GM21723 (cell line): Measurements from ENCODE around the gene BARX2.
"Not testable (repeated sequence)": the region's sequence is repeated elsewhere in the genome, so short reads cannot be mapped to it uniquely, and the experiment has no call there.

Experiments used
- ATAC-seq: cut with Tn5 transposase; IDR thresholded peaks from one replicate; pipeline ENCODE4 v1.9.1; 2021; ENCODE audit warnings: mild to moderate bottlenecking, moderate library complexity; ENCODE audit not compliant: unreplicated experiment

BARX2 gene, protein sequence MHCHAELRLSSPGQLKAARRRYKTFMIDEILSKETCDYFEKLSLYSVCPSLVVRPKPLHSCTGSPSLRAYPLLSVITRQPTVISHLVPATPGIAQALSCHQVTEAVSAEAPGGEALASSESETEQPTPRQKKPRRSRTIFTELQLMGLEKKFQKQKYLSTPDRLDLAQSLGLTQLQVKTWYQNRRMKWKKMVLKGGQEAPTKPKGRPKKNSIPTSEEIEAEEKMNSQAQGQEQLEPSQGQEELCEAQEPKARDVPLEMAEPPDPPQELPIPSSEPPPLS

DNA sequence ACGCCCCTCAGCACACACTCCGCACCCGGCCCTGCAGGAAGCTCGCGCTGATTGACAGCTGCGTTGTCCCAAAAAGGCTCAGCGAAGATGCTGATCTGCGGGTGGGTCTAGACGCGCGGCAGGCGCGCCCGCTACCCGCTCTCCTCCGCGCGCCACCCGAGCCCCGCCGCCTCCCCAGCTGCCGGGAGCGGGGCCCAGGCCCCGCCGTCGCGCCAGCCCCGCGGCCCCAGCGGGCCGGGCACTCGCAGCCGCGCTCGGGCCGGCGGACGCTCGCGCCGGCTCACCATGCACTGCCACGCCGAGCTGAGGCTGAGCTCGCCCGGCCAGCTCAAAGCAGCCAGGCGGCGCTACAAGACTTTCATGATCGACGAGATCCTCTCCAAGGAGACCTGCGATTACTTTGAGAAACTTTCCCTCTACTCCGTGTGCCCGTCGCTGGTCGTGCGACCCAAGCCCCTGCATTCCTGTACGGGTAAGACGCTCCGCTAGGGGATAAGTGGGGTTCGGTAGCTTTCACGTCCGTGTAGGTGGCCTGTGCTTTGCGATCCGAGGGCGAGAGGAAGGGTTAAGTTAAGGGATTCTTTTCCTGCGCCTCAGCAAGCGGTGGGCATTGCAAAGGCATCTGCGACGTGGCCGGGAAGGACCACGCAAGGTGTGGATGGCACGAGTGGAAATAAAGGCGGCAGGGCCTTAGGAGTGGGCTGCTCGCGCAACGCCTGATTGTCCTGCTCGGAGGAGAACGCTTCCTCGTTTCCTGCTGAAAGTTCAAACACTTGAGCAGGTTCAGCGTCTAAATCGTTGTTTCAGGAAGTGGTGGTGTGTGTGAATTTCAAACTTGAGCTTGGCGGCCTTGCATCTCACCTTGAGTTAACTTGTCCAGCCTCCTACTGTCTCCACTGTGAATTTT, at the start of gene BARX2:
BARX2 (plus strand) TSS at position 98 of the 907 bp plus-strand sequence; CDS start at position 286, 188 bp downstream.
- ATAC-seq = no peak

DNA sequence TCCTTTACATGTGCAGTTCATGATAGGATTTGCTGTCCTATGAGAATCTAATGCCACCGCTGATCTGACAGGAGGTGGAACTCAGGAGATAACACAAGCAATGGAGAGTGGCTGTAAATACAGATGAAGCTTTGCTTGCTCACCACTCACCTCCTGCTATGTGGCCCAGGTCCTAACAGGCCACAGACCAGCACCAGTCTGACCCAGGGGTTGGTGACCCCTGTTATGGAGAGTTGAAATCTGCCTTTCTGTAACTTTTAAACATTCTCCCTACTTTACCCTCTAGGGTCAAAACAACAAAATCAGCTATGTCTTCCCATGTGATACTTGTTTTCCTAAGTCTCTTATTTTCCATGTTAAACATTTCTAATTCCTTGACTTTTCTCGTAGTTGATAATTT, 48.7 kb upstream of the BARX2 start:
- ATAC-seq = no peak

DNA sequence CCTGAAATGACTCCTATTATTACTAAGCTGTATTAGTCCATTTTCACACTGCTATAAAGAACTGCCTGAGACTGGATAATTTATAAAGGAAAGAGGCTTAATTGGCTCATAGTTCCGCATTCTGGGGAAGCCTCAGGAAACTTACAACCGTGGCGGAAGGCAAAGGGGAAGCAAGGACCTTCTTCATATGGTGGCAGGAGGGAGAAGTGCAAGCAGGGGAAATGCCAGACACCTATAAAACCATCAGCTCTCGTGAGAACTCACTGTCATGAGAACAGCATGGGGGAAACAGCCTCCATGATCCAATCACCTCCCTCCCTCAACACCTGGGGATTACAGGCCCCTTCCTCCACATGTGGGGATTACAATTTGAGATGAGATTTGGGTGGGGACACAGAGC, 47.9 kb upstream of the BARX2 start:
- not testable (repeated sequence) for ATAC-seq

DNA sequence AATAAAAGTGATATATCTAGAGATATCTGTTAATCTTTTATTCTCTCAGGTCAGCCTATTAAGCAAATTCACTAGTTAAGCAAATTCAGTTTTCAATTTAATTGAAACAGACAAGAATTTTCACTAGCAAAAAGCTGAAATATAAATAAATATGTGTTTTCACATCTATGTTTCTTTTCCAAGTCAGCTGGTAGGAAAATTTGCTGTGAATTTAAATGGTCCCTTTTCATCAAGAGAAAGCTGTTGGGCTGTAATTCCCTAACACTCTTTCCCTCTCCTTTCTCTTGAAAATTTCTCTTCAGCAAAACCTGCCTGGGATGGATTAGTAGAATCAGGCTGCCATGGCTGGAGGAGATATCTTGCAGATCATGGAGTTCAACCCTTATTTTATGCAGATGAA, 46.9 kb upstream of the BARX2 start:
- no peak for ATAC-seq

DNA sequence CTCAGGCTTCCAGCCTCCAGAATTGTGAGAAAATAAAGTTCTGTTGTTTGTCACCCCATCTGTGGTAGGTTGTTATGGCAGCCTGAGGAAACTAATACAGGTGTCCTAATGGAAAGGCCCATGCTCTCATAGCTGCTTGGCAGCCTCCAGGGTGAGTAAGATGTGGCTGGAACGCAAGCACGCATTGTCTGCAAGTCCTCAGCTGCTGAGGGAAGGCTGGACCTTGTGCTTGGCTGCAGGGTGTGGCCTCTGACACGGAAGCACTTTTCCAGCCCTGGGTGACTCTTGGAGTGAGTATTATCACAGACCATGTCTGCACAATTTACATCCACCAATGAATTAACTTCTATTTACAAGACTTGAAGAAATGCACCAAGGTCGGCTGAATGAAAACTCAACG, 44.4 kb upstream of the BARX2 start:
- no peak for ATAC-seq

DNA sequence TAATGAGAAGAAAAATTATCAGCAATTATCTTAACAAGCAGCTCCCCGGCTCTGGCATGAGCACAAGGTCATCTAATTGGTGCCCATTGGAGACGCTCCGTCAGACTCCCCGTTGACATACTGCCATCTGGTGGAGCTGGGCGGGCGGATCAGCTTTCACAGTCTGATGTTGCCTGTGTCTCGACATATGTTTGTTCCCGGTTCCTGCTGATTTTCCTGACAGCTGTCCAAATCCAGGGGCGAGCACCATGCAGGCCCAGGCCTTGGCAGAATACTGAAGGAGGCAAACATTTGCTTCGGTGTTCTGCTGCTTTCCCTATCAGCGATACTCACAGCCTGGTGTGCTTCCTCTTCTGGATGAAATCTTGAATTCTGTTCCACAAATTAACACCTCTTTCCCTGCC, 43.8 kb upstream of the BARX2 start:
- peak; percentile 89 for ATAC-seq

DNA sequence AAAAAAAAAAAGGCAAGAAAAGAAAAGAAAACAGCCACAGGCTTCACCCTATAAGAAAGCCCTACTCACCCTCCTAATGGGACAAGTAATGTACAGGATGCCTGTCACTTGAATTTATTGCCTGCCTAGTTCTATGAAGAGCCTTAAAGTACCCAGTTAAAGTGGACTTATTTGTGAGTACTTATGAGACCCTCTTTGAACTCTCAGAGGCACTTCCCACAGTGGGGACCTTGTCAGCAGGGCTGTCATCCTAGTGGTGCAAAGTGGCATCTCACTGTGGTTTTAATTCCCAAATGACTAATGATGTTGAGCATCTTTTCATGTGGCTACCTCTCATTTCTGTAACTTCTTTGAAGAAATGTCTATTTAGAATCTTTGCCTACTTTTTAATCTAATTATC, 41.8 kb upstream of the BARX2 start:
- no peak for ATAC-seq

DNA sequence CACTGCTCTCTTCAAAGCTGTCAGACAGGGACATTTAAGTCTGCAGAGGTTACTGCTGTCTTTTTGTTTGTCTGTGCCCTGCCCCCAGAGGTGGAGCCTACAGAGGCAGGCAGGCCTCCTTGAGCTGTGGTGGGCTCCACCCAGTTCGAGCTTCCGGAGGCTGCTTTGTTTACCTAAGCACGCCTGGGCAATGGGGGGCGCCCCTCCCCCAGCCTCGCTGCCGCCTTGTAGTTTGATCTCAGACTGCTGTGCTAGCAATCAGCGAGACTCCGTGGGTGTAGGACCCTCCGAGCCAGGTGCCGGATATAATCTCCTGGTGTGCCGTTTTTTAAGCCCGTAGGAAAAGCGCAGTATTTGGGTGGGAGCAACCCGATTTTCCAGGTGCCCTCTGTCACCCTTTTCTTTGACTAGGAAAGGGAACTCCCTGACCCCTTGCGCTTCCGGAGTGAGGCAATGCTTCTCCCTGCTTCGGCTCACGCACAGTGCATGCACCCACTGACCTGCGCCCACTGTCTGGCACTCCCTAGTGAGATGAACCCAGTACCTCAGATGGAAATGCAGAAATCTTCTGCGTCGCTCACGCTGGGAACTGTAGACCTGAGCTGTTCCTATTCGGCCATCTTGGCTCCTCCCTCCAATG, 31.2 kb upstream of the BARX2 start:
- not testable (repeated sequence) for ATAC-seq

DNA sequence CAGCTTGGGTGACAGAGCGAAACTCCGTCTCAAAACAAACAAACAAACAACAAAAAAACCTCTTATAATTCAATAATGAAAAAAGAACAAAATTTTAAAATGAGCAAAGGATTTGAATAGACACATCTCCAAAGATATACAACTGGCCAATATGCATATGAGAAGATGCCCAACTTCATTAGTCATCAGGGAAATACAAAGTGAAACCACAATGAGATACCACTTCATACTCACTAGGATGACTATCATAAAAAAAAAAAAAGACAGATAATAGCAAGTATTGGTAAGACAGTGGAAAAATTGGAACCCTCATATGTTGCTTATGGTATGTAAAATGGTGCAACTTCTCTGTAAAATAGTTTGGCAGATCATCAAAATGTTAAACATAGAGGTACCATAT, 28.7 kb upstream of the BARX2 start:
- no peak for ATAC-seq

DNA sequence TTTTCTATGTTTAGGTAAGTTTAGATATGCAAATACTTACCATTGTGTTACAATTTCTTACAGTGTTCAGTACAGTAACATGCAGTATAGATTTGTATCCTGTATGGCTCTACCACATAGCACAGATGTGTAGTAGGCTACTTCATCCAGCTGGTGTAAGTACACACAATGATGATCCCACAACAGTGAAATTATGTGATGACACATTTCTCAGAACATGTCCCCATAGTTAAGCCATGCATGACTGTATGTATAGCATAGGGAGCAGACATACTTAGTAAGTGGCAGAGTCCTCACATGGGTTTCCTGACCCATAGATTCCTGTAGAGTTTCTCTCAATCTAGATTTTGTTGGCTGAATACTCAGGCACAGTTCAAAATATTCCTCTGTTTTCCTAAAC, 26.8 kb upstream of the BARX2 start:
- ATAC-seq = no peak

DNA sequence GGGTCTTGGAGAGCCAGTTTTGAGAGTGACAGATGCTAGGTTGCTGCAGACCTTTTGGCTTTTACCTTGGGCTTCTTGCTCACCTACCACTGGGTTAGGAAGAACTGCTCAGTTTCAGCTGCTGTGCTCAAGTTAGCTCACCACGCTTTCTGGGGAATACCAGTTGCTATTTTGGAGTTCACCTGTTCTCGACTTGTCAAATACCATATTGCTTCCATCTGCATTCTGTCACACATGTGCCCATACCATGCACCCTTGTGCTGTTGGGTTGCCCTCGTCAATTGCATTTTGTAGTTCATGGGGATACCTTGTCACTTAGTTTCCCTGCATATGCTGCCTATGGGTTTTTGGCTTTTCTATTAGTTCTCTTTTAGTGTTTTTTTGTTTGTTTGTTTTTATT, 23.0 kb upstream of the BARX2 start:
- no peak for ATAC-seq

DNA sequence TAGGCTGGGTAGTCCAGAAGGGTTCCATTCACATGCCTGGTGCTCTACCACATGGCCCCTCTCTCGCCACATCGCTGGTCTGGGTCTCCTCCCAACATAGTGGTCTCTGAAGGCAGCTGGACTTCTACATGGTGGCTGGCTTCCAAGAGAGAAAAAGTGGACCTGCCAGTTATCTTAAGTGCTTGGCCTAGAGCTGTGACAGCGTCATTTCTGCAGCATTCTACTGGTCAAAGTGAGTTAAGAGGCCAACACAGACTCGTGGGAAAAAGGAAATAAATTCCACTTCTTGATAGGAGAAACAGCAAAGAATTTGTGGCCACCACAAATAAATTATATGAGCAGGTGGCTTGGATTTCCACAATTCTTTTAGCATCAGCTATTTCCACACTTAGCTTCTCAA, 21.0 kb upstream of the BARX2 start:
- no peak for ATAC-seq

DNA sequence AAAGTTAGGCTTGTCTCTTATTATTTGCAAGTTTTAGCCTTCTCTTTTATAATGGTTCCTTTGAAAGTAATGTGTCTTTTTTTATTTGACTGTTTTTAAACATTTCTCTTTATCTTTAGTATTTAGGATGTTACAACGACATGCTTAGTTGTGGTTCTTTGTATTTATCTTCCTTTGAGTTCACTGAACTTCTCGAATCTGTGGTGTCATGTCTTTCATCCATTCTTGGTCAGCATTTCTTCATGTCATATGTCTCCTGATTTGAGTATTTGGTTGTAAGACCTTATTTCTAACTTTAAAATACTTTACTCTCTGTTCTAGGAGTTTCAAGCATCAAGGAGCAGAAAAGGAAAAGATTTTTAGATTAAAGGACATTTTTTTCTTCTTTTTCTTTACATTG, 15.9 kb upstream of the BARX2 start:
- no peak for ATAC-seq

DNA sequence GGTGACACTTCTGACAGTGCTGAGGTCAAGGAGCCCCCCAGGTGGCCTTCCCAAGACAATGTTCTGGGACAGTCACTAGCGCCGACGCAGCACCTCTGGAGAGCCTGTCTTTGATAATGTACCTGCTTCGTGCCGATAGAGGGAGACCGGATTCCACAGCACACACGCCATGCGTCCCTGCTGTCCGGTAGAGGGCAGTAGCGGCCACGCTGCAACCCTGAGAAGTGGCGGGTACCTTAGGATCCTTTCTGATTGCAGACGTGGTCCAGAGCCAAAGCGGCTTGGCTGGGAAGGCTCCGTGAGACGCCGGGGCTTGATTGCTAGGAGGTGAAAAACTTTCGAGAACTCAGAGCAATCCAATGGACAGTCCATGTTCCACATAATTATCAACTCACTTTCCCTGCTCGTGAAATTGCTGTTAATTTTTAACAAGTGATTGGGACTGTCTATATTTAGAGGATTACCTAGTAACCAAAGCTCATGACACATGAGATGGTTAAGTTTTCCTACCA, 11.4 kb upstream of the BARX2 start:
- peak; percentile 100 for ATAC-seq

DNA sequence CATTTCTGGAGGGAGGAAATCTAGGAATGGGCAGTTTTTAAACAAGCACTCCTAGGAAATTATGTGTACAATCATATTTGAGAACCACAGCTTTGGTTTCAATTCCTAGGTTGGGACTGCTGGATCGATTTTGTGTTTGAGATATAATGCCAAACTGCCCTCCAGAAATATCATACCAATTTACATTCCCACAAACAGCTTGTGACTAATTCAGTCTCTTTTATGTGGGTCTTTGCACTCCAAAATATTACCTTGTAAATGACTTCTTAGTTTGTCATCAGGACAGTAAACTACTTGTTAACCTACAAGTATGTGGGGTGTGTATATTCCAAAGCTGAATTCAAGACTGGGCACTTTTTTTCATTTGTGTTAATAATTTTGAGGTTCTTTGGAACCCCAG, 9.8 kb upstream of the BARX2 start:
- no peak for ATAC-seq

DNA sequence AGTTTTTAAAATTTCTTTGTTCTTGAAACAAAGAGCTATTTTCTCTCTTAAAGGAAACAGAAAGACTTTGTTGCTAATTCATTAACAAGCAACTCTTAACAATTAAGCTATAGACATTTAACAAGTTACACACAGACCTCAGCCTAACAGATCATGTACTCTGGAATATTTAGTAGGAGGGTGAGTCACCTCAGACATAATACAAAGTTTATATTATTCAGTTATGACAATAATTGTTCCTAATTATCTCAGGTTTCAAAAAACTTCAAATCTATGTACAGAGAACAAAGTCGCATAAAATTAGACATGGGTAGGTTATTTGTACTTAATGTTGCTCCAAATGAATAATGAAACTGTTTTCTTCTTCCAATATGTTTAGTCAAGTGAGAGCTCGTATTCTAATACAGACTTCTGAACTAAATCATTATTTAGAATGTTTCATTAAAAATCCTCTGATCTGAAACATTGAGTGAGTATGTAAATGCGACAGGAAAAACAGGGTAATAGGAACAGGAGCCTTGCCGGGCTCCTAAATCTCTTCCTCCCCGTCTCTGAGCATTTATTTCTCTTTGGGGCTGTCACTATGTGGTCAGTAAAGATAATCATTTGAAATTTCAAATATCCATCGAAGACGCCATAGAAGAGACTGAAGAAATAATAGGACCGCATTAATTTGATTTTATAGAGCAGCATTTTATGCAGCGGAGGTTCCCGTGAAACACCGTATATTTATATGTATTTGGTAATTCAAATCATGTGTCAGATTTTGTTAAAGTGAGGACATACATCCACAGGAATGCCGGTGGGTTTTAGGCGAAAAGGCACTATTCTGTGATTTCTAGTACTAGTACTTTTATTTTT, 8.7 kb upstream of the BARX2 start:
- ATAC-seq = no peak

DNA sequence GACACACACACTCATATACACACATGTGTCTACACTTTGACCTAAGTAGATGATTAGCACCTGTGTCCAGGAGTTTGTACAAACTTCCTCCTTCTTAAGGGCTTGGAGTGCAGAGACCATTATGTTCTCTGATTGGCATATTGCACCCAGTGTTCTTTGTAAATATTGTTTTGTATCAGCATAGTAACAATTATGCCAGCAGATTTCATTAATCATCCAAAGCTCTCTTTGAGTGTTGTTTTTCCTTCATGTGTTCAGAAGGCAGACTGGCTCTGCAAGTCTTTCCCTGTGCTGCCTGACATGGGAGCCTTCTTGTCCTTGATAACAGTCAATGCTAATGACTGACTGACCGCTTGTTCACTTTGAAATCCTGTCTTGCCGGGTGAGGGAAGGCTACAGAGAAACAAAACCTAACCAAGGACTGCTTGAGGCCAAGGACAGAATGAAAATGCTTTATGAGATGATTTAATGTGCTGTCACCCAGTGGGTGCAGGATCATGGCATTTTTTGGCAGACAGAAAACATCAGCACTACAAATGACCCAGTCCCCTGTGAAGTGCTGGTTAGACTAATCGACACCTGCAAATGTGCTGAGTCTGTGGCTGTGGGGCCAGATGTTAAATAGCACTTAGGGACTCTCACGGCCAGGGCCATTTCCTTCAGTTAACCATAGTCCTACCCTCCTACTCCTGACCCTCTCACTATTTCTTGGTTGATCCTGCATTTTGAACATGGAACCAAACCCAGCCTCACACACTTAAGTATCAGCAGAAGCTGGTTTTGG, 6.6 kb upstream of the BARX2 start:
- ATAC-seq = no peak

DNA sequence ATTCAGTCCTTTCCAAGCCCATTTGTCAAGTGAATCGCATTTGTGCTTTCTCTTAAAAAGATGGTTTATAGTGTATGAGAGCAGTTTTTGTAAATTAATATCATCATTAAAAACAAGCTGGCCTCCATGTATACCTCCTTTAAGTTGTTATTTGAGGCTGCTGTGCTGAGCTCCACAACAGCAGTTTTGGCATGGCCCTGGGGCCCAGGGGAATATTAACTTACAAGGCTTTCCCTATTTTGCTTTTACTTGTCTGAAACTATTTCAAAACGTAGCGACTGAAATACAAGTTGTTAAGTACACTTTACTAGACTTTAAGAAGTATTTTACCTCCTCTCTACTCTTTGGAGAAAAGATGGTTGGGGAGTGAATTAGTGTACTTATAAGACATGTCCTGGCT, 4.9 kb upstream of the BARX2 start:
- ATAC-seq = no peak

DNA sequence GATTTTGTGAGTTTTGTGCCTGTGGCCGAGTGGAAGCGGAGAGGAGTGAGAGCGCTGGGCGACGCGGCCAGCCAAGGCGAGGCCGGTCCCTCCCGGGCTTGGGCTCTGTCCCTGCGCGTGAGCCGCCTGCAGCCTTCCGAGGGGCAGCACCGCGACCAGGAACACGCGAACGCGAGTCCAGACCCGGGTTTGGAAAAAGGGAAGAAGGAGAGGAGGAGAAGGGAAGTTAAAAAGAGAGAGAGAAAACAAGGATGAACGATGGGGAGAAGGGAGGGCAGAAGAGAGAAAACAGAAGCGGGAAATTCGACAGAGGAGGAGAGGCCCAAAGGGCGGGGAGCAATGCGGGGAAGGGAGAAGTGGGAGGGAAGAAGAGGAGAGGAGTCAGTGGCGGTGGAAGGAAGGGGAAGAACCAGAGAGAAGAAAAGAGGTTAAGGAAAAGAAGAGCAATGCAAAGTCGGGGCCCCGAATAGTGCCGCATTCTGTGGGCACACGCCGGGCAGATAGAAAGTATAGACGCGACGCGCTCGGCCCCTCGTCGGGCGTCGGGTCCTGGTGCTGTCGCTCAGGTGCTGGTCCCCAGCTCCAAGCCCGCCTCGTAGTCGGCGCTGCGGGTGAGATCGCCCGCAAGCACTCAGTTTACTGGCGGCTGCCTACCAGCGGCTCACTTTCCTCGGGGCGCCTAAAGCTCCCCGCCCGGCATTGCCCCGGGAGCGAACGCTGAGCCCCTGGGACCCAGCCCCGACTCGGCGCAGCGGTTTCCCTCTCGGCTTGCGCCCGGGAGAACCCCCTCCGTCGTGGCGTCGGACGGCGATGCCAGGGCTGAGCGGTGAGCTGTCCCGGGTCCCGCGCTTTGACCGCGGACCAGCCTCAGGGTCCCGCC, 2.8 kb upstream of the BARX2 start:
- ATAC-seq = no peak
